Measurements from ENCODE around the gene TCP11. TPM values are rescaled to one million over a fixed set of nuclear protein-coding genes. Genes with fewer than 3 reads are reported as not detected.

The TCP11 gene
- total RNA-seq, 1 donor from 2014 or later: not detected

- DNase-seq (ENCODE audit: low spot score): no peak
These were observed 31.9 kb upstream of the TCP11 start for GRCh38 chr6:35173044-35173426.

DNA sequence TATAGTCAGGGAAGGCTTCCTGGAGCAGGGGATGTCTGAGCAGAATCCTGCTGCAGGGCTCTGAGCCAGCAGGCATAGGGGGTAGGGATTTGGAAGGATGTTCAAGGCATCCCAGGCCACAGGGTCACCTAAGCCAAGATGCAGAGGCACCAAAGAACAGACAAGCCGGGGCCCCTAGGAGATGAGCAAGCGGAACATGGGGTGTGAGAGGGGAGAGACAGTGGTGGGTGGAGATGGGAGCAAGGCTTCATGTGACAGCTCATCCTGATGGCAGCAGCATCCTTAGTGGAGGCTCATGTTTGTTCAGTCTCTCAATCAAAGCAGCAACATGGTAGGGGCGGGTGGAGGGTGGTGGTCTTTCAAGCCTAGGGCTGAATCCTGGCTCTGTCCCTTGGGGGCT is 29.8 kb upstream of the TCP11 start:
- DNase-seq (ENCODE audit: low spot score): no peak

GRCh38 chr6:35170166-35170565 is 29.0 kb upstream of the TCP11 start:
- DNase-seq (ENCODE audit: low spot score): no peak

DNA sequence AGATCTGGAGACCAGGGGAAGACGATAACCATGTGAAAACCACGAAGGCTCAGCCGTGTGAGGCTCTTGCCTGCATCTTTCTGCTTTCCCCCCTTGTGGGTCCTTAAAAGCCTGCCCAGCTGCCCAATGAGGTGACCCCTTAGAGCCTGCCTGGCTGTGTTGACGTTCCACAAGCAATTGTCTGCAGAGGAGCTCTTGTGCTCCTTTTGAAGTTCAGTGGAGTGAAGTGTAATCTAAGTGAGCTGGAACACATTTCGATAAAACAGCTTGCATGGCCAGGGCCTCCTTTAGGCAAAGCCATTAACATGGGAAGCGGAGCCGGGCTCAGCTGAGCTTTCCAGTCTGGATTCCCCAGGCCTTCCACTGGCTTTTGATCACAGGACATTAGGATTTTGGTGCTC is 27.3 kb upstream of the TCP11 start:
- DNase-seq (ENCODE audit: low spot score): no peak

DNA sequence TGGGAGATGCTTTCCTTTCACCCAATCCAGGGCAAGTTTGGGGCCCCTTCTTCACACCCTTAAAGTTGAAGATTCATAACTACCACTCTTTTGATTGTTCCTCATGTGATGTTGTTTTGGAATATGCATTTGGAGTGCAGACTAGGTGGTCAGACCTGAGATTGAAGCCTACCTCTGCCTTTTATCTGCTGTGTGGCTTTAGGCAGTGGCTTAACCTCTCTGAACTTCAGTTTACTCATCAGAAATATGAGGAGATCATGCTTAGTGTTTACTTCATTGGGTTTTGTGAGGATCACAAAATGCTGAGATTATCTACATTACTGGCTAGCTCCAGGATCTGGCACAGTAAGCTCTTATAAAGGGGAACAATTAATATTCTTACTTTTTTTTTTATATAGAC is 26.4 kb upstream of the TCP11 start:
- DNase-seq (ENCODE audit: low spot score): no peak

DNA sequence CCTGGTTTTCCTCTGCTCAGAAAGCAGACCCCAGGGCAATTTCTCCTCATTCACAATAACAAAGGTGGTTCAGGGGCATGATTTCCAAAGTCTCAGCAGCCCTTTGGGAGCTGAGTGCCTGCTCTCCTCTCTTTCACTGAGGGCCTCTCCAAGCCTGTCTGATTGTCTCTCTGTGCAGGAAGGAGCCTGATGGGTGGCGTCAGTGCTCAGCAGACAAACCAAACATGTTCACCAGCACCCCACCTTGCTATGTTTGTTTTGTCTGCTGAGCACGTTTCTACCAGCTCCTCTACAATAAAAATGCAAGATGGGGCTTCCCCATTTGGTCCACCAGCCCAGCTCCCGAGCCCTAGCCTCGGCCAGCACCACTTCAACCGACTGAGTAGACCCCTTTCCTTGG is 25.4 kb upstream of the TCP11 start:
- DNase-seq (ENCODE audit: low spot score): no peak

GRCh38 chr6:35166116-35166515 is 25.0 kb upstream of the TCP11 start:
- no peak for DNase-seq (ENCODE audit: low spot score)

DNA sequence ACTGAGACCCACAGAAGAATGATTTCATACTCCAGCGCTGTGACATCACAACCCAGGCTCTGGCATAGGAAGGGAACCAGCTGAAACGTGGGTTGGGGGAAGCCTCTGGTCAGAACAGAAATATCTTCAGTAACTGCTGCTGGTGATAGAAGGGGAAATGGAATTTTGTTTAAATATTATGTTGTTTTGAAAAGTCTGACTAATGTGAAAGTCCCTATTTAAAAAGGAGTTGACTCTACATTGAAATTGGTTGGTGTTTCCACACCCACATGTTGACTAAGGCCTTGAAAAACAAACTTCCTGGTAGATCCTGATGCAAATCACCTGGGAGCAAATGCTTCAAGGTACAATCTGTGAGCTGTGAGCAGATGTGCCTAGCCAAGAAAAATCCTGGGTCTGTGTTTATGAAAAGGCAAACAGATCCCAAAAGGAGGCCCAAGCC is 24.5 kb upstream of the TCP11 start:
- DNase-seq (ENCODE audit: low spot score): no peak

GRCh38 chr6:35164868-35165267 is 23.7 kb upstream of the TCP11 start:
- no peak for DNase-seq (ENCODE audit: low spot score)

DNA sequence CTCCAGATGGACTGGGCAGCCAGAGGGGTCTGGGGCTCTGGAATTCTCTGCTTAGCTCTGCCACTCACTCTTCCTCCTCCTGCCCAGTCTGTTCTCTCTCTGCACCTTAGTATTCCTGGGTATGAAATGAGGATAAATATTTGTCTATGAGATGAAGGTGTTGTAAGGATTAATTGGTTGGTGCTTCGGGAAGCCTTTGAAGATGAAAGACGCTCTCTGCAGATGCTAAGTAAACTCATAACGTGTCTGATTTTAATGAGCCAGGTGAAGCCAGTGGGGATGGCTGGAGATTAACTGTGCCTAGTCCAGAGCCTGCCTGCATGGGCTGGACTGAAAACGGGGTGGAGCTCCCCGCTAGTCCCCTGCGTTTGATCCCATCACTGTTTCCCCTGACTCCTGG is 23.1 kb upstream of the TCP11 start:
- DNase-seq (ENCODE audit: low spot score): no peak

GRCh38 chr6:35163836-35164235 is 22.7 kb upstream of the TCP11 start:
- no peak for DNase-seq (ENCODE audit: low spot score)

DNA sequence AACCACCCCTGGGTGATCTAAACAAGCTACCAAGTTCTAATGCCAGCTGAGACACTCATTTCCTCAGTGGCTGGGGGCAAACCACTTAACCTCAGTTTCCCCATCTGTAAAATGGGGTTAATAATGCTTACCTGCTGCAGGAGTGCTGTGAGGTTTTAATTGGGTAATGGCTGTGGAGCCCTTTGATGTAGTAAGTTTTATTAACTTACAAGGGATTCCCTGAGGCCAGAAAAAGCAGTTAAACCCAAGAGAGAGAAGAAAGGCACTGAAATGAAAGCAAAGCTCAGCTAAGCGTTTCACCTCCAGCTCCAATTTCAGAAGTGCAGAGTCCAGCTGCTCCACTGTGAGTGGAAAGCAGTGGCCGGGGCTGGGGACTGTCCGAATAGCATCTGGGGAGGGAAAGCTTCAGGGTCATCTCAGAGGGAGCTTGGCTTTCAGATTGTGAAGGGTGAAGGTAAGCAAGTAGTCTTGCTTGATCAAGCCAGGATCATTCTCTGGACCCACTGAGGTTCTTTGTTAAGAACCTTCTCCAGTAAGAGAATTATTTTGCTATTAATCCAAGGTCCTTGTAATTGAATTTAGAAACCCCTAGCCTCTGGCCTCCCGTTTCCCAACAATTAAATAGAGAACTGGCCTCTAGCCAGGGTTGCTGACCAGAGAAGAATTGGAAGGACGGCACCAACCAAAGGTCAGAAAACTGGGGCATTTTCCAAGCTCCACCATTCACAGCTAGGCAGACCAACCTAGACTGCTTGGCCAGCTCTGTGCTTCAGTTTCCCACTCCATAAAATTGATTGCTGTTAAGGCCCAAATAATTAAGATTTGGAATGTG is 20.9 kb upstream of the TCP11 start:
- DNase-seq (ENCODE audit: low spot score): no peak

- DNase-seq (ENCODE audit: low spot score): no peak
These were observed 20.1 kb upstream of the TCP11 start for GRCh38 chr6:35161266-35161665.

GRCh38 chr6:35160642-35161041 is 19.5 kb upstream of the TCP11 start:
- no peak for DNase-seq (ENCODE audit: low spot score)

- DNase-seq (ENCODE audit: low spot score): no peak
These were observed 17.4 kb upstream of the TCP11 start for GRCh38 chr6:35158520-35158919.

- DNase-seq (ENCODE audit: low spot score): no peak
These were observed 13.8 kb upstream of the TCP11 start for GRCh38 chr6:35154947-35155346.

- DNase-seq (ENCODE audit: low spot score): no peak
These were observed 13.1 kb upstream of the TCP11 start for GRCh38 chr6:35154262-35154661.

DNA sequence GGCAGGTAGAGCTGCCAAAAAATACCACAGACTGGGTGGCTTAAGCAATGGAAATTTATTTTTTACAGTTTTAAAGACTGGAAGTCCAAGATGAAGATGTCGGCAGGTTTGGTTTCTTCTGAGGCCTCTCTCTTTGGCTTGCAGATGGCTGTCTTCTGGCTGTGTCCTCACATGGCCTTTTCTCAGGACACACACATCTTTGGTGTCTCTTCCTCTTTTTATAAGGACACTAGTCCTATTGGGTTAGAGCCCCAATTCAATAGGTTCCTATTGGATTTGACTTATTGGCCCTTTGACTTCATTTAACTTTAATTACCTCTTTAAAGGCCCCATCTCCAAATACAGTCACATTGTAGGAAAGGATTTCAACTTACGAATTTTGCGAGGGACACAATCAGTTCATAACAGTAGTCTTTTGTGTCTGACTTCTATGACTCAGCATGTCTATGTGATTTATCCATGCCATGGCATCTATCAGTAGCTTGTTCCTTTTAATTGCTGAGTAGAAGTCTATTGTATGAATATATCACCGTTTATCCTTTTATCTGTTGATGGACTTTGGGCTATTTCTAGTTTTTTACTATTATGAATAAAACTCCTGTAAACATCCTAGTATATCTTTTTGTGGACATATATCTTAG is 11.0 kb upstream of the TCP11 start:
- no peak for DNase-seq (ENCODE audit: low spot score)

- DNase-seq (ENCODE audit: low spot score): no peak
These were observed 10.3 kb upstream of the TCP11 start for GRCh38 chr6:35151466-35151865.

- no peak for DNase-seq (ENCODE audit: low spot score)
These were observed 8.9 kb upstream of the TCP11 start for GRCh38 chr6:35149891-35150566.

DNA sequence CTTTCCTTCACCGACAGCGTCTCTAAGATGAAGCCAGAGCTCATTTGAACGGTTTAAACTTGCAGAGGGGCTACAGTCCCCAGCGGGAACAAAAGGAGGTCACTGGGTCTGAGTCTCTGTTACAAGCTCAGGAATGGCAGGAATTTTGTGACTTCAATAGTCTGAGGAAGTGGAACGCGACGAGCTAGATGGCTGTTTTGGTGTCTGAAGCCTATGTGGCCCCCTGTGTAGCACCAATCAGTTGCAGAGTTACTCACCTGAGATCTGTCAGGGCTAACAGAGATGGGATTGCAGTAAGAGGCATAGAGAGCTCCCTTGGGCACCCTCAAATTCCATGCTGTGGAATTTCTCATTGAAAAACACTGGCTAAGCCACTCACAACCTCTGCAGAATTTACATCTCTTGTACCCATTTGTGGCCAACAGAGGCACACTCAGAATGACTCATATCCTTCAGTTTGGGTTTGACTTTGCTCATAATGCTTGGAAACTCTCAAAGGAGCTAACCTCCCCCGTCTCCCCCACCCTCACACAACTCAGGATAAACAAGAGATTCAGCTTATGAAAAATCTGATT is 7.1 kb upstream of the TCP11 start:
- no peak for DNase-seq (ENCODE audit: low spot score)

DNA sequence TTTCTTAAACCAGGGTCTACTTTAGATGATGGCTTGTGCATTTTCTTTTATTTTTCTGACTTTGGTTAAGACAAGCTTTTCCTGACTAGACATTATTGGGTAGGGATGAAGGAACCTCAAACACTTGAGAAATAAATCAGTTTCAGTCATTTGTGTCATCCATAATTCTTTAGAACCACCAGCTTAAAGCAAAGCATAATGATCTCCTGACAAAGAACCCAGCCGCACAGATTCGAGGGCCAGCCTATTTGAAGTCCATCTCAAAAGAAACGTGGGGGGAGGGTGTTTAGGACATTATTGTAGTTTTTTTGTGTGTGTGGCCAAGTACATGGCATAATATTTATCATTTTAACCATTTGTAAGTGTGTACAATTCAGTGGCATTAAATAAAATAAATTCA is 6.3 kb upstream of the TCP11 start:
- DNase-seq (ENCODE audit: low spot score): no peak

DNA sequence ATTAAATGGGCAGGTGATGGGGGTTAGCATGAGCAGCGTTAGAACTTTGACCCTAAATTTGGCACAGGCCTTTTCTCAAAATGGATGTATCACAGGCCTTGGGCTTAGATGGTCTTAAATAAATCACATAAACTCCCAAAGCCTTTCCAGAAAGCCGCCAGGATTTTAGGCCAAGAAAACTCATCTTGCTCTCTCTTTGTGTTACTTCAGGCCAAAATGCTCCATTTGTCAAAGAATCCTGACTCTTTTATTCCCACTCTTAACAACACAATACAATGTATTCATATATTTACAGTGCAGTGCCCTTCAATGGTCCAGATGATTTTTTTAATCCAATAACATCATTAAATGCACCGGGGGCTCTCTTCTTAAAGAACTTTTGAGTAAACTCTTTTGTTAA is 5.9 kb upstream of the TCP11 start:
- DNase-seq (ENCODE audit: low spot score): no peak
